Measurements from ENCODE around the gene MRTFA.

GRCh38 chr22:40423310-40423688, 213.2 kb downstream of the MRTFA start:
- TF ChIP-seq POLR2A (IDR thresholded peaks at IDR 0.05) (no peak), CTCF (IDR thresholded peaks at IDR 0.05) (no peak), POLR2AphosphoS5 (IDR thresholded peaks at IDR 0.05) (no peak)
